Keratinocyte (primary cell): ENCODE results near the gene MAU2. TPM values are rescaled to one million over a fixed set of nuclear protein-coding genes. Genes with fewer than 3 reads are reported as not detected.

Experiments
- DNase-seq: peaks from one replicate; pipeline ENCODE4 v3.0.0-alpha.2; 2011; ENCODE audit warnings: low read depth, missing footprints, low spot score
- FAIRE-seq: peaks from 2 replicates; lab custom pipeline; 2011; peaks lifted over from hg19 to GRCh38; lab: Jason Lieb, UNC
- H2AFZ ChIP-seq: 2 replicates; pipeline ENCODE4 v1.6.0; 2012; ENCODE audit warnings: low read length, control low read depth, inconsistent platforms; ENCODE audit not compliant: control insufficient read depth
- H3K27ac ChIP-seq: 2 replicates; pipeline ENCODE4 v1.5.1; 2011; ENCODE audit warnings: low read length; ENCODE audit not compliant: control insufficient read depth, insufficient read depth
- H3K27me3 ChIP-seq: 3 replicates; pipeline ENCODE4 v1.6.0; 2011; ENCODE audit warnings: low read length; ENCODE audit not compliant: control insufficient read depth, insufficient read depth; ENCODE audit errors: extremely low read depth
- H3K36me3 ChIP-seq, 2 experiments: 2 replicates in 1 of 2; 3 replicates in 1 of 2; pipeline ENCODE4 v1.5.1; 2011; ENCODE audit warnings: low read length in 2 of 2, mild to moderate bottlenecking in 1 of 2; ENCODE audit not compliant: control insufficient read depth in 2 of 2, insufficient read depth in 2 of 2; ENCODE audit errors: extremely low read depth in 1 of 2
- H3K4me1 ChIP-seq: 3 replicates; pipeline ENCODE4 v1.5.1; 2011; ENCODE audit warnings: low read length; ENCODE audit not compliant: control insufficient read depth, insufficient read depth; ENCODE audit errors: extremely low read depth
- H3K4me2 ChIP-seq: 3 replicates; pipeline ENCODE4 v1.6.0; 2011; ENCODE audit warnings: low read depth, low read length; ENCODE audit not compliant: control insufficient read depth, insufficient read depth; ENCODE audit errors: extremely low read depth
- H3K4me3 ChIP-seq, 3 experiments: fragments of 200-600 bp in 1 of 3; sonication (generic) in 1 of 3; 2 replicates in 2 of 3; 3 replicates in 1 of 3; pipeline ENCODE4 v1.5.1; 2011 to 2016; ENCODE audit warnings: low read length in 3 of 3, mild to moderate bottlenecking in 3 of 3, control low read depth in 2 of 3, inconsistent platforms in 1 of 3, low read depth in 1 of 3, mixed read lengths in 1 of 3, mixed run types in 1 of 3, moderate library complexity in 1 of 3; ENCODE audit not compliant: control insufficient read depth in 2 of 3, insufficient read depth in 2 of 3; ENCODE audit errors: extremely low read depth in 1 of 3
- H3K79me2 ChIP-seq: 2 replicates; pipeline ENCODE4 v1.6.0; 2012; ENCODE audit warnings: low read length; ENCODE audit not compliant: control insufficient read depth, insufficient read depth
- H3K9ac ChIP-seq: 3 replicates; pipeline ENCODE4 v1.6.0; 2011; ENCODE audit warnings: low read length; ENCODE audit not compliant: control insufficient read depth, insufficient read depth; ENCODE audit errors: extremely low read depth
- H3K9me1 ChIP-seq: 3 replicates; pipeline ENCODE4 v1.6.0; 2011; ENCODE audit warnings: low read length; ENCODE audit not compliant: control insufficient read depth, insufficient read depth; ENCODE audit errors: extremely low read depth
- H3K9me3 ChIP-seq: 2 replicates; pipeline ENCODE4 v1.5.1; 2012; ENCODE audit warnings: low read depth, low read length; ENCODE audit not compliant: control insufficient read depth
- H4K20me1 ChIP-seq: 3 replicates; pipeline ENCODE4 v1.6.0; 2011; ENCODE audit warnings: low read length; ENCODE audit not compliant: control insufficient read depth, insufficient read depth; ENCODE audit errors: extremely low read depth
- EZH2 ChIP-seq: IDR thresholded peaks from one replicate; pipeline ENCODE4 v1.6.1; 2012; ENCODE audit warnings: inconsistent platforms, mild to moderate bottlenecking, low read length, moderate library complexity
- dilution Hi-C: fragments of 300-500 bp; cut with MboI; formaldehyde crosslinking; loops from one replicate; pipeline ENCODE4 v1.7.0; 2020; ENCODE audit warnings: low sequenced_read_pairs; ENCODE audit not compliant: extremely low pct_ligation_motif_present
- polyA plus RNA-seq, 5 experiments: library from polyadenylated mRNA; depleted of rRNA in 3 of 5; stranded (reverse) in 3 of 5; stranded (forward) in 1 of 5; unstranded in 1 of 5; fragments of >200 nt; gene quantifications; 1 replicate in 1 of 5; 2 replicates in 3 of 5; 3 replicates in 1 of 5; pipeline versions ENCODE4 v1.2.1 to v1.2.3, GENCODE V29; 2011 to 2012; ENCODE audit warnings: missing spikeins in 2 of 5, low read depth in 1 of 5, low replicate concordance in 1 of 5
- TF ChIP-seq, protein P1 (sequence below), 3 experiments: IDR thresholded peaks in 1 of 3; conservative IDR thresholded peaks in 1 of 3; optimal IDR thresholded peaks in 1 of 3; 2 replicates in 2 of 3; 3 replicates in 1 of 3; pipeline versions ENCODE3 to v1.5.1; 2011; ENCODE audit warnings: low read length in 3 of 3, mild to moderate bottlenecking in 3 of 3, moderate library complexity in 2 of 3, control low read depth in 1 of 3, inconsistent platforms in 1 of 3; ENCODE audit not compliant: insufficient read depth in 2 of 3; ENCODE audit errors: extremely low read depth in 1 of 3

MAU2 gene
- polyA plus RNA-seq, 1 donor (not counting 4 experiments of a cell fraction or from before 2014, with no cell fraction given): 10.3 TPM

DNA sequence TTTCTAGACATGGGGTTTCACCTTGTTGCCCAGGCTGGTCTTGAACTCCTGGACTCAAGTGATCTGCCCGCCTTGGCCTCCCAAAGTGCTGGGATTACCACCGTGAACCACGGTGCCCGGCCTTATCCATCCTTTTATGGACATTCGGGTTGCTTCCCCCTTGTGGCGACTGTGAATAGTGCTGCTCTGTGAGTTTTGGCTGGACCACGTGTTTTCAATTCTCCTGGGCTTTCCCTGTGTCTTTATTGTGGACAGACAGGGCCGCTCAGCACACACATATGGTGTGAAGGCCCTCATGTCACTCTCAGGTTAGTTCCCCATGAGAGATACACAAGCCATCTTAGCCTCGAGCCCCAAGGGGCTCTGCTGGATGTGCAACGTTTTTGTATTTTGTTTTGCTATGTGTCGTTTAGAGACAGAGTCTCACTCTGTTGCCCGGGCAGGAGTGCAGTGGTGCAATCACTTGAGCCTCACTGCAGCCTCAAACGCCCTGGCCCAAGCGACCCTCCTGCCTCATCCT, 40.5 kb downstream of the MAU2 start:
- Histone ChIP-seq H4K20me1 (no peaks in the 10 kb centered on the region), H3K4me1 (peaks cover 5% of the 10 kb centered on the region), H3K9me3 (no peaks in the 10 kb centered on the region), H3K4me2 (peak overlapping the region; percentile 31), H2AFZ (peak overlapping the region; percentile 45), H3K27me3 (no peaks in the 10 kb centered on the region), H3K79me2 (no peaks in the 10 kb centered on the region), H3K9ac (peak overlapping the region; percentile 22), H3K4me3 (no peak overlapping the region), H3K36me3 (peaks cover 8 to 9% of the 10 kb centered on the region in 2 experiments), H3K9me1 (no peaks in the 10 kb centered on the region), H3K27ac (no peak overlapping the region)
- dilution Hi-C loops: no loop called here
- FAIRE-seq: no peak
- peak; percentile 42 for DNase-seq
- TF ChIP-seq, protein P1, sequence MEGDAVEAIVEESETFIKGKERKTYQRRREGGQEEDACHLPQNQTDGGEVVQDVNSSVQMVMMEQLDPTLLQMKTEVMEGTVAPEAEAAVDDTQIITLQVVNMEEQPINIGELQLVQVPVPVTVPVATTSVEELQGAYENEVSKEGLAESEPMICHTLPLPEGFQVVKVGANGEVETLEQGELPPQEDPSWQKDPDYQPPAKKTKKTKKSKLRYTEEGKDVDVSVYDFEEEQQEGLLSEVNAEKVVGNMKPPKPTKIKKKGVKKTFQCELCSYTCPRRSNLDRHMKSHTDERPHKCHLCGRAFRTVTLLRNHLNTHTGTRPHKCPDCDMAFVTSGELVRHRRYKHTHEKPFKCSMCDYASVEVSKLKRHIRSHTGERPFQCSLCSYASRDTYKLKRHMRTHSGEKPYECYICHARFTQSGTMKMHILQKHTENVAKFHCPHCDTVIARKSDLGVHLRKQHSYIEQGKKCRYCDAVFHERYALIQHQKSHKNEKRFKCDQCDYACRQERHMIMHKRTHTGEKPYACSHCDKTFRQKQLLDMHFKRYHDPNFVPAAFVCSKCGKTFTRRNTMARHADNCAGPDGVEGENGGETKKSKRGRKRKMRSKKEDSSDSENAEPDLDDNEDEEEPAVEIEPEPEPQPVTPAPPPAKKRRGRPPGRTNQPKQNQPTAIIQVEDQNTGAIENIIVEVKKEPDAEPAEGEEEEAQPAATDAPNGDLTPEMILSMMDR (optimal IDR thresholded peaks at IDR 0.05 in 1 of 3, IDR thresholded peaks at IDR 0.05 in 1 of 3, conservative IDR thresholded peaks at IDR 0.05 in 1 of 3; ENCODE audit: extremely low read depth in 1 of 3, insufficient read depth in 2 of 3, low read length in 3 of 3): peak; percentile 74 to 87 (median 80)
- TF ChIP-seq EZH2: no peak

DNA sequence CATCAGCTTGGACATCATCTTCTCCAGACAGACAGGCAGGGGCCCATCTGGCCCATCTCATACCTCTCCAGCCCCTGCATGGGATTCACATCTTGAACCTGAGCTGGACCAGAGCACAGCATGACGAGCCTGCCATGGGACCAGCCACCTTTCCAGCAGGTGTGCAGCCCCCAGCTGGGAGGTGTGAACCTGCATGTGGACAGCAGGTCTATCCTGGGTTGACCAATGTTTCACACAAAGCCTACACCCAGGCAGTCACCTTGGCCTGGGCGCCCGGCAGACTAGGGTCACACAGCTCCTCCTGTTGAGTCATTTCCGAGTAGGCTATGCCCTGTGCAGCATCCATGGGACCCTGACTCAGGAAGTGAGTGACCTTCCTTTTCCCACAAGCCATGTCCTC, 41.4 kb downstream of the MAU2 start:
- Histone ChIP-seq H3K4me3 (no peak overlapping the region), H3K9ac (no peak overlapping the region), H3K4me2 (no peak overlapping the region), H3K9me3 (no peaks in the 10 kb centered on the region), H3K27ac (no peak overlapping the region), H3K4me1 (peaks cover 9% of the 10 kb centered on the region), H3K79me2 (no peaks in the 10 kb centered on the region), H3K9me1 (no peaks in the 10 kb centered on the region), H3K36me3 (peaks cover 4 to 6% of the 10 kb centered on the region in 2 experiments), H4K20me1 (no peaks in the 10 kb centered on the region), H3K27me3 (no peaks in the 10 kb centered on the region), H2AFZ (no peak overlapping the region)
- DNase-seq (no peak), FAIRE-seq (no peak)
- dilution Hi-C loops: no loop called here
- TF ChIP-seq EZH2: no peak
- TF ChIP-seq, protein P1 (optimal IDR thresholded peaks at IDR 0.05 in 1 of 3, IDR thresholded peaks at IDR 0.05 in 1 of 3, conservative IDR thresholded peaks at IDR 0.05 in 1 of 3; ENCODE audit: extremely low read depth in 1 of 3, insufficient read depth in 2 of 3, low read length in 3 of 3): no peak
